Progenitor cell of endocrine pancreas (in vitro differentiated cells): ENCODE results near the gene SEMA4C. TPM values are rescaled to one million over a fixed set of nuclear protein-coding genes. Genes with fewer than 3 reads are reported as not detected.

Source experiments
- DNase-seq: peaks from one replicate; pipeline ENCODE4 v3.0.0; 2021; ENCODE audit warnings: low spot score; ENCODE audit not compliant: unreplicated experiment
- H3K27ac Mint-ChIP-seq: 2 replicates; pipeline ENCODE4 v1.8.0; 2021; ENCODE audit warnings: mild to moderate bottlenecking, moderate library complexity, mixed read lengths
- H3K27me3 Mint-ChIP-seq: 2 replicates; pipeline ENCODE4 v1.8.0; 2021; ENCODE audit warnings: mixed read lengths
- H3K36me3 Mint-ChIP-seq: 2 replicates; pipeline ENCODE4 v1.8.0; 2022; ENCODE audit warnings: mixed read lengths; ENCODE audit not compliant: insufficient read depth
- H3K4me1 Mint-ChIP-seq: 2 replicates; pipeline ENCODE4 v1.8.0; 2021; ENCODE audit warnings: low read depth, mixed read lengths
- H3K4me3 Mint-ChIP-seq: 2 replicates; pipeline ENCODE4 v1.8.0; 2021; ENCODE audit warnings: low read depth, mild to moderate bottlenecking, moderate library complexity, mixed read lengths
- H3K9me3 Mint-ChIP-seq: 2 replicates; pipeline ENCODE4 v1.8.0; 2021; ENCODE audit warnings: low read depth, mixed read lengths
- total RNA-seq: library from RNA; stranded (reverse); gene quantifications from 2 replicates; pipeline ENCODE4 v1.2.1, GENCODE V29; 2021
- TF ChIP-seq, protein P1 (sequence below): fragments of 200-600 bp; sonication (generic); IDR thresholded peaks from one replicate; pipeline ENCODE4 v1.5.0; 2021; ENCODE audit warnings: antibody characterized with exemption, mild to moderate bottlenecking; ENCODE audit not compliant: unreplicated experiment

SEMA4C gene
- total RNA-seq, 1 donor from 2014 or later = 75.0 TPM

DNA sequence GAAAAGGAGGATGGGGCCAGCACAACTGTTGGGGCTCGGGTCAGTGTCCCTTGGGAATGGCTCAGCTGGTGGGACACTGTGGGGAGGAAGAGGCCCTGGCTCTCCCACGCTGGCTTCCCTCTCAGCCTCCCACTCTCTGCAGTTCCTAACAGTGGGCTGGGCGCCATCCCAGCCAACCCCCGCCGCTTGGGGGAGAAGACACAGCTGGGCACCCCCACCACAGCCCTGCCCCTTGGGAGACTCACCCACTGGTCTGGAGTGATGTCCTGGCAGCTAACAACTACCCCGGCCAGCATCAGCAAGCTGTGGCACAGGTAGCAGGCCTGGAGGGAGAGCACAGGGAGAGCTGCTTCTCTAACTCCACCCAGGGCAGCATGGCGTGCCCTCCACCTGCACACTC lies 8.3 kb upstream of the SEMA4C start:
- H3K4me1 Mint-ChIP-seq = peaks cover 7% of the 10 kb centered on the region
- H3K4me3 Mint-ChIP-seq = no peak overlapping the region
- H3K9me3 Mint-ChIP-seq = no peaks in the 10 kb centered on the region
- H3K27me3 Mint-ChIP-seq = peaks cover 35% of the 10 kb centered on the region
- H3K36me3 Mint-ChIP-seq = no peaks in the 10 kb centered on the region
- TF ChIP-seq, protein P1, sequence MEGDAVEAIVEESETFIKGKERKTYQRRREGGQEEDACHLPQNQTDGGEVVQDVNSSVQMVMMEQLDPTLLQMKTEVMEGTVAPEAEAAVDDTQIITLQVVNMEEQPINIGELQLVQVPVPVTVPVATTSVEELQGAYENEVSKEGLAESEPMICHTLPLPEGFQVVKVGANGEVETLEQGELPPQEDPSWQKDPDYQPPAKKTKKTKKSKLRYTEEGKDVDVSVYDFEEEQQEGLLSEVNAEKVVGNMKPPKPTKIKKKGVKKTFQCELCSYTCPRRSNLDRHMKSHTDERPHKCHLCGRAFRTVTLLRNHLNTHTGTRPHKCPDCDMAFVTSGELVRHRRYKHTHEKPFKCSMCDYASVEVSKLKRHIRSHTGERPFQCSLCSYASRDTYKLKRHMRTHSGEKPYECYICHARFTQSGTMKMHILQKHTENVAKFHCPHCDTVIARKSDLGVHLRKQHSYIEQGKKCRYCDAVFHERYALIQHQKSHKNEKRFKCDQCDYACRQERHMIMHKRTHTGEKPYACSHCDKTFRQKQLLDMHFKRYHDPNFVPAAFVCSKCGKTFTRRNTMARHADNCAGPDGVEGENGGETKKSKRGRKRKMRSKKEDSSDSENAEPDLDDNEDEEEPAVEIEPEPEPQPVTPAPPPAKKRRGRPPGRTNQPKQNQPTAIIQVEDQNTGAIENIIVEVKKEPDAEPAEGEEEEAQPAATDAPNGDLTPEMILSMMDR = no peak
- DNase-seq = no peak
- no peak overlapping the region for H3K27ac Mint-ChIP-seq

GRCh38 chr2:96877631-96878092 lies 7.8 kb upstream of the SEMA4C start:
- Mint-ChIP-seq H3K4me1 (peaks cover 7% of the 10 kb centered on the region), H3K4me3 (no peak overlapping the region), H3K27me3 (peaks cover 35% of the 10 kb centered on the region), H3K27ac (no peak overlapping the region), H3K36me3 (no peaks in the 10 kb centered on the region), H3K9me3 (no peaks in the 10 kb centered on the region)
- no peak for DNase-seq
- TF ChIP-seq, protein P1 = no peak

- TF ChIP-seq, protein P1 = no peak
- H3K9me3 Mint-ChIP-seq = no peaks in the 10 kb centered on the region
- H3K27ac Mint-ChIP-seq = no peak overlapping the region
- DNase-seq = no peak
- H3K36me3 Mint-ChIP-seq = no peaks in the 10 kb centered on the region
- peaks cover 7% of the 10 kb centered on the region for H3K4me1 Mint-ChIP-seq
- H3K27me3 Mint-ChIP-seq = peaks cover 32% of the 10 kb centered on the region
- H3K4me3 Mint-ChIP-seq = no peak overlapping the region
Measured at GRCh38 chr2:96877042-96877451, 7.2 kb upstream of the SEMA4C start.

GRCh38 chr2:96876269-96877041 lies 6.6 kb upstream of the SEMA4C start:
- H3K36me3 Mint-ChIP-seq = no peaks in the 10 kb centered on the region
- DNase-seq = no peak

DNA sequence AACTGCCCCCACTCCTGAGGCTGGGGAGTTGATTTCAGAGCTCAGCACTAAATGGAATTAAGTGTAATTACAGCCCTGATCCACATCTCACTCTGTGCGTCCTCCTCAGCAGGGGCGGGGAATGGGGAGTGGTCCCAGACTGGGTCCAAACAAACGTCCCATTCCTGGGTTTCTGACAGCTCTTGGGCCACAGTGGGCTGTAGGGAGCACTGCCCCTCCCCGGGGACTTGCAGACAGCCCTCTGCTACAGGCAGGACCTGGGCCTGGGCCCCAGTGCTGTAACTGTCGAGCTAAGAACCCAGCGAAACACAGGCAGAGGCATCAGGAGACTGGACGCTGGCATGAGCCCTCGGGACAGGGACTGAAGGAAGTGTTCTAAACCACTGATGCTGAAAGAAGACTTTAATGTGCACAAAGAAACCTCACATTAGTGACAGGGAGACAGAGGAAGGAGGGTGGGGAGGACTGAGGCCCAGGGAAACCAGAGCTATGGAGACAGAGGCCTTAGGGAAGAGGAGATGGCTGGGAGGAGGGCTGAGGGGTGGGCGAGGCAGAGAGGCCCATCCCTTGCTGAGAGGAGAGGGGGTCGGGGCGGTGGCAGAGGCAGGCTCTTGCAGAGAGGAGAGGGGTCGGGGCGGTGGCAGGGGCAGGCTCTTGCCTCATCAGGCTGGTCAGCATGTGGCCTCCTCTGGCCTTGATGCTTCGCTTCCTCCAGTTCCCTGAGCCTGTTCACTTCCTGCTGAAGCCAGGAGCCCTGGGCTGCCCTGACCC lies 5.8 kb upstream of the SEMA4C start:
- H3K9me3 Mint-ChIP-seq = no peaks in the 10 kb centered on the region
- H3K36me3 Mint-ChIP-seq = no peaks in the 10 kb centered on the region
- TF ChIP-seq, protein P1 = no peak
- no peak overlapping the region for H3K27ac Mint-ChIP-seq
- H3K27me3 Mint-ChIP-seq = peaks cover 28% of the 10 kb centered on the region
- DNase-seq = no peak
- H3K4me1 Mint-ChIP-seq = peaks cover 8% of the 10 kb centered on the region
- H3K4me3 Mint-ChIP-seq = no peak overlapping the region

More at GRCh38 chr2:96876269-96877041, 6.6 kb upstream of the SEMA4C start:
- TF ChIP-seq, protein P1 = no peak
- no peak overlapping the region for H3K4me3 Mint-ChIP-seq
- no peaks in the 10 kb centered on the region for H3K9me3 Mint-ChIP-seq
- H3K27ac Mint-ChIP-seq = no peak overlapping the region
- H3K27me3 Mint-ChIP-seq = peaks cover 28% of the 10 kb centered on the region
- peaks cover 7% of the 10 kb centered on the region for H3K4me1 Mint-ChIP-seq
